B cell (primary cell): ENCODE measurements around the gene SIT1. TPM values are rescaled to one million over a fixed set of nuclear protein-coding genes. Genes with fewer than 3 reads are reported as not detected.
A peak's percentile ranks its signal among the peaks of the same experiment; 100 is the strongest.

ENCODE experiments used
- ATAC-seq: fragments of 200-7000 bp; cut with Tn5 transposase; one replicate; pipeline ENCODE4 v1.10.0; 2021; ENCODE audit warnings: low read depth, mild to moderate bottlenecking, moderate number of reproducible peaks, moderate library complexity
- CTCF ChIA-PET: fragments of 350-600 bp; sonication (Branson Sonifier 250); formaldehyde crosslinking; loops from one replicate; lab custom pipeline; 2021; ENCODE audit warnings: antibody characterized with exemption, inconsistent platforms; lab: Charles Lee
- POLR2A ChIA-PET: fragments of 350-600 bp; sonication (Branson Sonifier 250); formaldehyde crosslinking; loops from one replicate; lab custom pipeline; 2021; ENCODE audit warnings: antibody characterized with exemption; lab: Charles Lee
- DNase-seq: peaks from one replicate; pipeline ENCODE4 v3.0.0; 2013
- H2AFZ ChIP-seq: 2 replicates; pipeline ENCODE4 v1.6.1; 2012; ENCODE audit warnings: mild to moderate bottlenecking, low read depth, low read length; ENCODE audit not compliant: insufficient read depth, poor library complexity, severe bottlenecking
- H3K27ac ChIP-seq, 2 donors: 1 replicate in 1 of 2; 2 replicates in 1 of 2; pipeline ENCODE4 v1.5.1; 2012 to 2013; ENCODE audit warnings: low read length in 2 of 2, mild to moderate bottlenecking in 2 of 2, moderate library complexity in 1 of 2
- H3K27me3 ChIP-seq, 4 experiments: fragments of 200-600 bp in 1 of 4; sonication (generic) in 1 of 4; replicated peaks in 1 of 4; 1 replicate in 2 of 4; 2 replicates in 2 of 4; pipeline versions ENCODE4 v1.6.1 to v1.7.0; 2013 to 2016; ENCODE audit warnings: low read length in 3 of 4, mild to moderate bottlenecking in 2 of 4, mixed read lengths in 1 of 4, moderate library complexity in 1 of 4; ENCODE audit not compliant: insufficient read depth in 4 of 4, control insufficient read depth in 3 of 4; ENCODE audit errors: control extremely low read depth in 1 of 4
- H3K36me3 ChIP-seq, 2 experiments: replicated peaks in 1 of 2; 1 replicate in 1 of 2; 2 replicates in 1 of 2; pipeline versions ENCODE4 v1.6.1 to v1.7.1; 2013; ENCODE audit warnings: low read length in 1 of 2; ENCODE audit not compliant: insufficient read depth in 2 of 2, control insufficient read depth in 1 of 2; ENCODE audit errors: control extremely low read depth in 1 of 2, extremely low read depth in 1 of 2
- H3K4me1 ChIP-seq, 2 donors: fragments of 200-600 bp in 1 of 2; sonication (generic) in 1 of 2; 1 replicate in 1 of 2; 2 replicates in 1 of 2; pipeline versions ENCODE4 v1.5.1 to v1.6.1; 2013 to 2017; ENCODE audit warnings: low read length in 2 of 2; ENCODE audit not compliant: control insufficient read depth in 2 of 2, insufficient read depth in 2 of 2
- H3K4me2 ChIP-seq: replicated peaks from 2 replicates; pipeline ENCODE3; 2012; ENCODE audit warnings: mild to moderate bottlenecking, low read depth, low read length; ENCODE audit not compliant: poor library complexity, severe bottlenecking
- H3K4me3 ChIP-seq, 5 experiments: fragments of 200-600 bp in 1 of 5; sonication (generic) in 1 of 5; 1 replicate in 3 of 5; 2 replicates in 2 of 5; pipeline versions ENCODE4 v1.5.1 to v1.7.0; 2011 to 2016; ENCODE audit warnings: low read length in 4 of 5, mild to moderate bottlenecking in 4 of 5, low read depth in 2 of 5, control low read depth in 1 of 5, moderate library complexity in 1 of 5; ENCODE audit not compliant: insufficient read depth in 1 of 5; ENCODE audit errors: control extremely low read depth in 1 of 5, extremely low read depth in 1 of 5
- H3K79me2 ChIP-seq: fragments of 200-600 bp; sonication (generic); one replicate; pipeline ENCODE4 v1.6.0; 2016; ENCODE audit warnings: low read length; ENCODE audit not compliant: control insufficient read depth, insufficient read depth
- H3K9ac ChIP-seq: fragments of 200-600 bp; sonication (generic); 2 replicates; pipeline ENCODE4 v1.6.1; 2017; ENCODE audit warnings: mild to moderate bottlenecking, low read length, moderate library complexity
- H3K9me3 ChIP-seq, 3 donors: one replicate each; pipeline versions ENCODE4 v1.6.1 to v1.7.1; 2013; ENCODE audit warnings: low read length in 2 of 3; ENCODE audit not compliant: control insufficient read depth in 2 of 3, insufficient read depth in 1 of 3; ENCODE audit errors: control extremely low read depth in 1 of 3
- H4K20me1 ChIP-seq: 2 replicates; pipeline ENCODE4 v1.6.0; 2012; ENCODE audit warnings: mild to moderate bottlenecking, low read length; ENCODE audit not compliant: insufficient read depth, control insufficient read depth, poor library complexity, severe bottlenecking
- H3K27ac Mint-ChIP-seq: one replicate; pipeline ENCODE4 v1.8.0; 2021; ENCODE audit warnings: mixed read lengths
- H3K27me3 Mint-ChIP-seq: one replicate; pipeline ENCODE4 v1.8.0; 2021; ENCODE audit warnings: mixed read lengths
- H3K4me1 Mint-ChIP-seq: one replicate; pipeline ENCODE4 v1.8.0; 2021; ENCODE audit warnings: mixed read lengths
- H3K4me3 Mint-ChIP-seq: one replicate; pipeline ENCODE4 v1.8.0; 2021; ENCODE audit warnings: mixed read lengths
- H3K9me3 Mint-ChIP-seq: one replicate; pipeline ENCODE4 v1.8.0; 2022; ENCODE audit warnings: mixed read lengths; ENCODE audit not compliant: insufficient read depth
- EZH2 ChIP-seq: IDR thresholded peaks from 2 replicates; pipeline ENCODE4 v1.6.1; 2012; ENCODE audit warnings: borderline replicate concordance, low read depth, mild to moderate bottlenecking, moderate library complexity, low read length; ENCODE audit not compliant: insufficient read depth, poor library complexity, severe bottlenecking
- WGBS: methylation state at CpG from one replicate; pipeline ENCODE4 v1.1.5; 2013; ENCODE audit warnings: missing lambda C conversion rate; ENCODE audit not compliant: insufficient coverage; 5-methylcytosine and 5-hydroxymethylcytosine counted together
- intact Hi-C: fragments of 100-400 bp; cut with micrococcal nuclease; formaldehyde crosslinking; loops from one replicate; pipeline ENCODE4 v1.10.0; 2022
- polyA plus RNA-seq: library from polyadenylated mRNA; depleted of rRNA; stranded (reverse); fragments of >200 nt; gene quantifications from 2 replicates; pipeline ENCODE4 v1.2.3, GENCODE V29; 2012
- total RNA-seq, 2 donors: library from RNA; stranded (reverse); fragments of 120-200 nt in 1 of 2; gene quantifications; 1 replicate in 1 of 2; 2 replicates in 1 of 2; pipeline versions ENCODE4 v1.2.3 to v1.2.4, GENCODE V29; 2013 to 2022
- TF ChIP-seq, protein P1 (sequence below): fragments of 200-600 bp; IDR thresholded peaks from one replicate; pipeline ENCODE4 v1.8.0; 2022; ENCODE audit warnings: antibody characterized with exemption, mild to moderate bottlenecking

Gene SIT1
- total and polyA plus RNA-seq, 2 donors (not counting 1 experiment from before 2014, with no cell fraction given), result 37.1 to 38.5 TPM

- no peak overlapping the region for H3K4me2 ChIP-seq
- H3K27me3 Mint-ChIP-seq, result no peaks in the 10 kb centered on the region
- intact Hi-C loops, result no loop called here
- TF ChIP-seq, protein P1, sequence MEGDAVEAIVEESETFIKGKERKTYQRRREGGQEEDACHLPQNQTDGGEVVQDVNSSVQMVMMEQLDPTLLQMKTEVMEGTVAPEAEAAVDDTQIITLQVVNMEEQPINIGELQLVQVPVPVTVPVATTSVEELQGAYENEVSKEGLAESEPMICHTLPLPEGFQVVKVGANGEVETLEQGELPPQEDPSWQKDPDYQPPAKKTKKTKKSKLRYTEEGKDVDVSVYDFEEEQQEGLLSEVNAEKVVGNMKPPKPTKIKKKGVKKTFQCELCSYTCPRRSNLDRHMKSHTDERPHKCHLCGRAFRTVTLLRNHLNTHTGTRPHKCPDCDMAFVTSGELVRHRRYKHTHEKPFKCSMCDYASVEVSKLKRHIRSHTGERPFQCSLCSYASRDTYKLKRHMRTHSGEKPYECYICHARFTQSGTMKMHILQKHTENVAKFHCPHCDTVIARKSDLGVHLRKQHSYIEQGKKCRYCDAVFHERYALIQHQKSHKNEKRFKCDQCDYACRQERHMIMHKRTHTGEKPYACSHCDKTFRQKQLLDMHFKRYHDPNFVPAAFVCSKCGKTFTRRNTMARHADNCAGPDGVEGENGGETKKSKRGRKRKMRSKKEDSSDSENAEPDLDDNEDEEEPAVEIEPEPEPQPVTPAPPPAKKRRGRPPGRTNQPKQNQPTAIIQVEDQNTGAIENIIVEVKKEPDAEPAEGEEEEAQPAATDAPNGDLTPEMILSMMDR, result no peak
- no peak for TF ChIP-seq EZH2
- no peak overlapping the region for H2AFZ ChIP-seq
- POLR2A ChIA-PET, result interaction anchor here (0.6 kb wide), 1 partner anchor 47 kb away, joined by 3 read pairs; no protein-coding TSS in a partner anchor
- DNase-seq, result no peak
- H3K9me3 Mint-ChIP-seq, result no peaks in the 10 kb centered on the region
- WGBS, result 92% methylated on average over 9 of the region's 13 CpGs
- H3K27ac Mint-ChIP-seq, result peak overlapping the region; percentile 46
- no peak for ATAC-seq
- H3K4me1 Mint-ChIP-seq, result peaks cover 57% of the 10 kb centered on the region
- peaks cover 26 to 69% of the 10 kb centered on the region in 2 experiments for H3K36me3 ChIP-seq
- H3K9me3 ChIP-seq, result no peaks in the 10 kb centered on the region
- CTCF ChIA-PET, result interaction anchor here (13.7 to 14.3 kb wide), 3 partner anchors 36 to 84 kb away, joined by 175 to 357 read pairs (median 268); partner anchors contain the start of genes ARHGEF39, CCDC107, RMRP and SIT1
- no peaks in the 10 kb centered on the region for H3K27me3 ChIP-seq
- H3K4me1 ChIP-seq, result peaks cover 48 to 78% of the 10 kb centered on the region in 2 donors
- peak overlapping the region in 1 of 2 donors; percentile 45 for H3K27ac ChIP-seq
- no peak overlapping the region for H3K4me3 Mint-ChIP-seq
- H3K79me2 ChIP-seq, result peaks cover 39% of the 10 kb centered on the region
- no peak overlapping the region for H3K9ac ChIP-seq
- H3K4me3 ChIP-seq, result no peak overlapping the region
- peaks cover 70% of the 10 kb centered on the region for H4K20me1 ChIP-seq
Measured at GRCh38 chr9:35609820-35610163, 40.9 kb downstream of the SIT1 start.

DNA sequence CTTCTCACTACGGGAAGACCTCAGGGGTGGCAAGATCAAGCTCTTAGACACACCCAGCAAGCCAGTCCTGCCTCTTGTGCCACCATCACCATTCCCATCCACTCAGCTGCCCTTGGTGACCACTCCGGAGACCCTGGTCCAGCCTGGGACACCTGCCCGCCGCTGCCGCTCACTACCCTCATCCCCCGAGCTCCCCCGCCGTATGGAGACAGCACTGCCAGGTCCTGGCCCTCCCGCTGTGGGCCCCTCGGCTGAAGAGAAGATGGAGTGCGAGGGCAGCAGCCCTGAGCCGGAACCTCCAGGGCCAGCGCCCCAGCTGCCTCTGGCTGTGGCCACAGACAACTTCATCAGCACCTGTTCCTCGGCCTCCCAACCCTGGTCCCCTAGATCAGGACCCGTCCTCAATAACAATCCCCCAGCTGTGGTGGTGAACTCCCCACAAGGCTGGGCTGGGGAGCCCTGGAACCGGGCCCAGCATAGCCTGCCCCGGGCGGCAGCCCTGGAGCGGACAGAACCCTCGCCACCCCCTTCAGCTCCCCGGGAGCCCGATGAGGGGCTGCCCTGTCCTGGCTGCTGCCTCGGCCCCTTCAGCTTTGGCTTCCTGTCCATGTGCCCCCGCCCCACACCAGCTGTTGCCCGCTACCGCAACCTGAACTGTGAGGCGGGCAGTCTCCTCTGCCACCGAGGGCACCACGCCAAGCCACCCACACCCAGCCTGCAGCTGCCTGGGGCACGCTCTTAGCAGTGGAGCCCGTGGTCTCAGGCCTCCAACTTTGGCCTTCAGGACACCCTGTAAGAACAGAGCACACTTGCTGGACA is 41.5 kb downstream of the SIT1 start:
- H3K4me3 Mint-ChIP-seq, result no peak overlapping the region
- Histone ChIP-seq H3K79me2 (peaks cover 34% of the 10 kb centered on the region), H3K27ac (peak overlapping the region in 1 of 2 donors; percentile 45), H2AFZ (no peak overlapping the region), H3K36me3 (peaks cover 24 to 64% of the 10 kb centered on the region in 2 experiments), H4K20me1 (peaks cover 64% of the 10 kb centered on the region), H3K27me3 (no peaks in the 10 kb centered on the region), H3K9ac (no peak overlapping the region), H3K4me2 (no peak overlapping the region), H3K4me1 (peaks cover 42 to 77% of the 10 kb centered on the region in 2 donors), H3K4me3 (no peak overlapping the region), H3K9me3 (no peaks in the 10 kb centered on the region)
- H3K27me3 Mint-ChIP-seq, result no peaks in the 10 kb centered on the region
- WGBS, result 95% methylated on average over 31 of the region's 31 CpGs
- H3K9me3 Mint-ChIP-seq, result no peaks in the 10 kb centered on the region
- TF ChIP-seq EZH2, result no peak
- TF ChIP-seq, protein P1, result no peak
- ChIA-PET CTCF (interaction anchor here (1.0 to 14.3 kb wide), 8 partner anchors 7 to 122 kb away, joined by 3 to 357 read pairs (median 13); partner anchors contain the start of genes ARHGEF39, CCDC107, CREB3 and RMRP), POLR2A (interaction anchor here (1.6 kb wide), 1 partner anchor 11 kb away, joined by 6 read pairs; no protein-coding TSS in a partner anchor)
- peak overlapping the region; percentile 65 for H3K27ac Mint-ChIP-seq
- DNase-seq (no peak), ATAC-seq (no peak)
- intact Hi-C loops, result no loop called here
- peaks cover 53% of the 10 kb centered on the region for H3K4me1 Mint-ChIP-seq
